Activated CD4-positive, alpha-beta memory T cell treated with anti-CD3 and anti-CD28 coated beads, Interleukin-2, amount 10 ng/mL, durations not matched to agents 7 days and 5 days (primary cell): ENCODE data around the gene ANKS6. TPM values are rescaled to one million over a fixed set of nuclear protein-coding genes. Genes with fewer than 3 reads are reported as not detected.

Source experiments
- CTCF ChIA-PET: fragments of 350-600 bp; sonication (Branson Sonifier 250); formaldehyde crosslinking; loops from one replicate; lab custom pipeline; 2021; ENCODE audit warnings: antibody characterized with exemption, inconsistent platforms; lab: Charles Lee
- POLR2A ChIA-PET: fragments of 350-600 bp; sonication (Branson Sonifier 250); formaldehyde crosslinking; loops from one replicate; lab custom pipeline; 2021; ENCODE audit warnings: antibody characterized with exemption; lab: Charles Lee
- DNase-seq: peaks from one replicate; pipeline ENCODE4 v3.0.0-alpha.2; 2020
- H3K27ac Mint-ChIP-seq: one replicate; pipeline ENCODE4 v1.8.0; 2021; ENCODE audit warnings: mild to moderate bottlenecking, mixed read lengths
- H3K27me3 Mint-ChIP-seq: one replicate; pipeline ENCODE4 v1.8.0; 2021; ENCODE audit warnings: mixed read lengths
- H3K36me3 Mint-ChIP-seq: one replicate; pipeline ENCODE4 v1.8.0; 2021; ENCODE audit warnings: low read depth, mixed read lengths
- H3K4me1 Mint-ChIP-seq: one replicate; pipeline ENCODE4 v1.8.0; 2021; ENCODE audit warnings: mixed read lengths
- H3K4me3 Mint-ChIP-seq: one replicate; pipeline ENCODE4 v1.8.0; 2021; ENCODE audit warnings: mild to moderate bottlenecking, mixed read lengths
- H3K9me3 Mint-ChIP-seq: one replicate; pipeline ENCODE4 v1.8.0; 2021; ENCODE audit warnings: mixed read lengths
- total RNA-seq, 2 experiments: library from RNA; stranded (reverse); gene quantifications; one replicate each; pipeline ENCODE4 v1.2.3, GENCODE V29; 2021

Gene ANKS6
- total RNA-seq, 2 experiments from 2014 or later, result 2.7 to 4.7 TPM

GRCh38 chr9:98797491-98797890 lies 1.1 kb upstream of the ANKS6 start:
- H3K27ac Mint-ChIP-seq, result no peak overlapping the region
- peaks cover 12% of the 10 kb centered on the region for H3K9me3 Mint-ChIP-seq
- POLR2A ChIA-PET, result interaction anchor here (1.1 kb wide), 1 partner anchor 11 kb away, joined by 4 read pairs; no protein-coding TSS in a partner anchor
- H3K36me3 Mint-ChIP-seq, result peaks cover 4% of the 10 kb centered on the region
- peaks cover 24% of the 10 kb centered on the region for H3K27me3 Mint-ChIP-seq
- no peak for DNase-seq
- CTCF ChIA-PET, result interaction anchor here (1.6 kb wide), 2 partner anchors 9 to 10 kb away, joined by 4 read pairs; partner anchors contain the start of gene GALNT12
- peak overlapping the region; percentile 75 for H3K4me3 Mint-ChIP-seq
- peaks cover 11% of the 10 kb centered on the region for H3K4me1 Mint-ChIP-seq

- Mint-ChIP-seq H3K27ac (no peak overlapping the region), H3K27me3 (peaks cover 20% of the 10 kb centered on the region), H3K4me1 (peaks cover 19% of the 10 kb centered on the region), H3K36me3 (peaks cover 4% of the 10 kb centered on the region), H3K9me3 (peaks cover 12% of the 10 kb centered on the region), H3K4me3 (peak overlapping the region; percentile 56)
- peak; percentile 23 for DNase-seq
- CTCF ChIA-PET, result interaction anchor here (2.3 kb wide), 1 partner anchor 20 kb away, joined by 7 read pairs; no protein-coding TSS in a partner anchor
- POLR2A ChIA-PET, result interaction anchor here (1.5 kb wide), 1 partner anchor 12 kb away, joined by 5 read pairs; no protein-coding TSS in a partner anchor
Measured at GRCh38 chr9:98795970-98796363, 388 bp downstream of the ANKS6 start.

GRCh38 chr9:98795295-98795955 lies 930 bp downstream of the ANKS6 start:
- Mint-ChIP-seq H3K27ac (no peak overlapping the region), H3K36me3 (peaks cover 4% of the 10 kb centered on the region), H3K27me3 (peaks cover 20% of the 10 kb centered on the region), H3K9me3 (peaks cover 12% of the 10 kb centered on the region), H3K4me1 (peaks cover 23% of the 10 kb centered on the region), H3K4me3 (peak overlapping the region; percentile 56)
- no peak for DNase-seq
- ChIA-PET CTCF (interaction anchor here (2.3 kb wide), 1 partner anchor 20 kb away, joined by 7 read pairs; no protein-coding TSS in a partner anchor), POLR2A (interaction anchor here (1.5 kb wide), 1 partner anchor 13 kb away, joined by 5 read pairs; no protein-coding TSS in a partner anchor)

- H3K4me3 Mint-ChIP-seq, result no peak overlapping the region
- H3K4me1 Mint-ChIP-seq, result peaks cover 23% of the 10 kb centered on the region
- H3K27ac Mint-ChIP-seq, result no peak overlapping the region
- POLR2A ChIA-PET, result interaction anchor here (1.5 kb wide), 1 partner anchor 14 kb away, joined by 5 read pairs; no protein-coding TSS in a partner anchor
- peaks cover 4% of the 10 kb centered on the region for H3K36me3 Mint-ChIP-seq
- peaks cover 12% of the 10 kb centered on the region for H3K9me3 Mint-ChIP-seq
- DNase-seq, result no peak
- CTCF ChIA-PET, result interaction anchor here (2.3 kb wide), 1 partner anchor 19 kb away, joined by 7 read pairs; no protein-coding TSS in a partner anchor
- H3K27me3 Mint-ChIP-seq, result peaks cover 20% of the 10 kb centered on the region
Measured at GRCh38 chr9:98794802-98795201, 1.6 kb downstream of the ANKS6 start.

- no peak overlapping the region for H3K4me3 Mint-ChIP-seq
- peaks cover 23% of the 10 kb centered on the region for H3K4me1 Mint-ChIP-seq
- CTCF ChIA-PET, result interaction anchor here (0.8 to 3.1 kb wide), 5 partner anchors 11 to 256 kb away, joined by 3 to 10 read pairs (median 7); no protein-coding TSS in a partner anchor
- peaks cover 2% of the 10 kb centered on the region for H3K36me3 Mint-ChIP-seq
- H3K27ac Mint-ChIP-seq, result no peak overlapping the region
- peaks cover 13% of the 10 kb centered on the region for H3K27me3 Mint-ChIP-seq
- DNase-seq, result no peak
- H3K9me3 Mint-ChIP-seq, result peaks cover under 1% of the 10 kb centered on the region
- POLR2A ChIA-PET, result no interaction called here
Measured at GRCh38 chr9:98793031-98793430, 3.3 kb downstream of the ANKS6 start.

- peaks cover 8% of the 10 kb centered on the region for H3K27me3 Mint-ChIP-seq
- CTCF ChIA-PET, result interaction anchor here (0.8 to 3.1 kb wide), 8 partner anchors 13 to 673 kb away, joined by 3 to 10 read pairs (median 4); partner anchors contain the start of gene TRIM14
- POLR2A ChIA-PET, result no interaction called here
- peaks cover 20% of the 10 kb centered on the region for H3K4me1 Mint-ChIP-seq
- no peak for DNase-seq
- no peak overlapping the region for H3K27ac Mint-ChIP-seq
- no peaks in the 10 kb centered on the region for H3K36me3 Mint-ChIP-seq
- no peaks in the 10 kb centered on the region for H3K9me3 Mint-ChIP-seq
- H3K4me3 Mint-ChIP-seq, result no peak overlapping the region
Measured at GRCh38 chr9:98791608-98792490, 4.5 kb downstream of the ANKS6 start.

GRCh38 chr9:98790842-98791607 lies 5.3 kb downstream of the ANKS6 start:
- ChIA-PET CTCF (interaction anchor here (1.0 to 3.1 kb wide), 6 partner anchors 14 to 672 kb away, joined by 3 to 10 read pairs (median 4); partner anchors contain the start of gene TRIM14), POLR2A (no interaction called here)
- Mint-ChIP-seq H3K4me3 (no peak overlapping the region), H3K27me3 (peaks cover 8% of the 10 kb centered on the region), H3K36me3 (no peaks in the 10 kb centered on the region), H3K27ac (no peak overlapping the region), H3K9me3 (no peaks in the 10 kb centered on the region), H3K4me1 (peaks cover 18% of the 10 kb centered on the region)
- DNase-seq, result peak; percentile 73

- H3K4me3 Mint-ChIP-seq, result no peak overlapping the region
- CTCF ChIA-PET, result interaction anchor here (1.1 to 3.1 kb wide), 2 partner anchors 14 to 254 kb away, joined by 4 to 10 read pairs; no protein-coding TSS in a partner anchor
- DNase-seq, result no peak
- no peaks in the 10 kb centered on the region for H3K36me3 Mint-ChIP-seq
- POLR2A ChIA-PET, result no interaction called here
- no peaks in the 10 kb centered on the region for H3K9me3 Mint-ChIP-seq
- H3K27ac Mint-ChIP-seq, result no peak overlapping the region
- H3K4me1 Mint-ChIP-seq, result peaks cover 13% of the 10 kb centered on the region
- H3K27me3 Mint-ChIP-seq, result peaks cover 2% of the 10 kb centered on the region
Measured at GRCh38 chr9:98790134-98790841, 6.1 kb downstream of the ANKS6 start.

GRCh38 chr9:98789483-98790133 lies 6.7 kb downstream of the ANKS6 start:
- H3K27ac Mint-ChIP-seq, result no peak overlapping the region
- POLR2A ChIA-PET, result no interaction called here
- H3K4me1 Mint-ChIP-seq, result peaks cover 11% of the 10 kb centered on the region

GRCh38 chr9:98787766-98788335 lies 8.5 kb downstream of the ANKS6 start:
- DNase-seq, result no peak
- Mint-ChIP-seq H3K27me3 (no peaks in the 10 kb centered on the region), H3K4me1 (peaks cover 11% of the 10 kb centered on the region), H3K9me3 (no peaks in the 10 kb centered on the region), H3K27ac (no peak overlapping the region), H3K4me3 (no peak overlapping the region), H3K36me3 (no peaks in the 10 kb centered on the region)
- ChIA-PET POLR2A (no interaction called here), CTCF (interaction anchor here (0.7 to 1.4 kb wide), 3 partner anchors 12 to 20 kb away, joined by 3 to 7 read pairs (median 3); no protein-coding TSS in a partner anchor)

More at GRCh38 chr9:98789483-98790133, 6.7 kb downstream of the ANKS6 start:
- H3K27me3 Mint-ChIP-seq, result no peaks in the 10 kb centered on the region
- H3K36me3 Mint-ChIP-seq, result no peaks in the 10 kb centered on the region
- no peak overlapping the region for H3K4me3 Mint-ChIP-seq
- CTCF ChIA-PET, result interaction anchor here (0.7 kb wide), 2 partner anchors 83 to 131 kb away, joined by 3 read pairs; no protein-coding TSS in a partner anchor
- no peak for DNase-seq
- H3K9me3 Mint-ChIP-seq, result no peaks in the 10 kb centered on the region
